WTC11 (cell line): ENCODE data around the gene DPYSL5. TPM values are rescaled to one million over a fixed set of nuclear protein-coding genes. Genes with fewer than 3 reads are reported as not detected.

Experiments
- ATAC-seq: fragments of 200-7000 bp; cut with Tn5 transposase; 2 replicates; pipeline ENCODE4 v1.10.0; 2021; ENCODE audit warnings: mild to moderate bottlenecking, moderate library complexity
- CTCF ChIA-PET: fragments of 300-600 bp; sonication (Branson Sonifier 250); formaldehyde crosslinking; loops from one replicate; lab custom pipeline; 2021; ENCODE audit warnings: antibody characterized with exemption; lab: Charles Lee
- POLR2A ChIA-PET: fragments of 350-600 bp; sonication (Branson Sonifier 250); formaldehyde crosslinking; loops from one replicate; lab custom pipeline; 2021; ENCODE audit warnings: antibody characterized with exemption; lab: Charles Lee
- DNase-seq: peaks from one replicate; pipeline ENCODE4 v3.0.0; 2021; ENCODE audit warnings: low spot score
- H3K27ac Mint-ChIP-seq: 2 replicates; pipeline ENCODE4 v1.8.0; 2021; ENCODE audit warnings: mixed read lengths
- H3K27me3 Mint-ChIP-seq: 2 replicates; pipeline ENCODE4 v1.8.0; 2021; ENCODE audit warnings: low read depth, mild to moderate bottlenecking, moderate library complexity, mixed read lengths
- H3K36me3 Mint-ChIP-seq: 2 replicates; pipeline ENCODE4 v1.8.0; 2021; ENCODE audit warnings: mixed read lengths
- H3K4me1 Mint-ChIP-seq: 2 replicates; pipeline ENCODE4 v1.8.0; 2022; ENCODE audit warnings: mixed read lengths
- H3K4me3 Mint-ChIP-seq: 2 replicates; pipeline ENCODE4 v1.8.0; 2021; ENCODE audit warnings: mild to moderate bottlenecking, moderate library complexity, mixed read lengths
- H3K9me3 Mint-ChIP-seq: 2 replicates; pipeline ENCODE4 v1.8.0; 2021; ENCODE audit warnings: mixed read lengths
- AR ChIP-seq: fragments of 250-450 bp; sonication (Bioruptor Pico); IDR thresholded peaks from 2 replicates; pipeline ENCODE4 v1.9.0; 2021; ENCODE audit warnings: mild to moderate bottlenecking
- ATF3 ChIP-seq: sonication (generic); formaldehyde crosslinking; conservative IDR thresholded peaks from 2 replicates; pipeline ENCODE4 v1.8.1; 2022; ENCODE audit warnings: mild to moderate bottlenecking, missing genetic modification reagents
- CREB1 ChIP-seq: sonication (generic); formaldehyde crosslinking; IDR thresholded peaks from 2 replicates; pipeline ENCODE4 v1.8.0; 2023; ENCODE audit warnings: mild to moderate bottlenecking, missing genetic modification reagents
- CREM ChIP-seq: sonication (generic); formaldehyde crosslinking; IDR thresholded peaks from 2 replicates; pipeline ENCODE4 v1.8.1; 2022; ENCODE audit warnings: mild to moderate bottlenecking, missing genetic modification reagents, moderate library complexity
- E2F4 ChIP-seq: sonication (generic); formaldehyde crosslinking; IDR thresholded peaks from 2 replicates; pipeline ENCODE4 v1.8.1; 2022; ENCODE audit warnings: low read depth, mild to moderate bottlenecking, moderate library complexity, missing genetic modification reagents, borderline replicate concordance
- GTF2I ChIP-seq: fragments of 250-450 bp; sonication (Bioruptor Pico); conservative IDR thresholded peaks from 2 replicates; pipeline ENCODE4 v1.4.0; 2021; ENCODE audit warnings: mild to moderate bottlenecking
- HMGA2 ChIP-seq: fragments of 250-450 bp; sonication (Bioruptor Pico); IDR thresholded peaks from 2 replicates; pipeline ENCODE4 v1.4.0; 2021; ENCODE audit warnings: mild to moderate bottlenecking, moderate library complexity
- NR2C2 ChIP-seq: sonication (generic); formaldehyde crosslinking; IDR thresholded peaks from 2 replicates; pipeline ENCODE4 v1.8.0; 2022; ENCODE audit warnings: mild to moderate bottlenecking, missing genetic modification reagents
- PREB ChIP-seq: sonication (generic); formaldehyde crosslinking; IDR thresholded peaks from 2 replicates; pipeline ENCODE4 v1.8.1; 2022; ENCODE audit warnings: mild to moderate bottlenecking, missing genetic modification reagents, moderate library complexity, borderline replicate concordance
- STAT6 ChIP-seq: sonication (generic); formaldehyde crosslinking; conservative IDR thresholded peaks from 2 replicates; pipeline ENCODE4 v1.8.1; 2023; ENCODE audit warnings: mild to moderate bottlenecking, low read depth, missing genetic modification reagents, moderate library complexity
- ZBTB21 ChIP-seq: sonication (generic); formaldehyde crosslinking; IDR thresholded peaks from 2 replicates; pipeline ENCODE4 v1.8.1; 2023; ENCODE audit warnings: mild to moderate bottlenecking, missing genetic modification reagents, borderline replicate concordance
- ZMAT4 ChIP-seq: fragments of 250-450 bp; sonication (Bioruptor Pico); IDR thresholded peaks from 2 replicates; pipeline ENCODE4 v1.9.0; 2021; ENCODE audit warnings: mild to moderate bottlenecking
- total RNA-seq: library from RNA; stranded (reverse); gene quantifications from 3 replicates; pipeline ENCODE4 v1.2.3, GENCODE V29; 2021

Gene DPYSL5
- total RNA-seq, 1 experiment from 2014 or later = 12.1 TPM

- no peak for TF ChIP-seq ZMAT4 (CRISPR knock-in tag)
- no peak for TF ChIP-seq ATF3 (CRISPR knock-in tag)
- TF ChIP-seq E2F4 (CRISPR knock-in tag) = no peak
- no peak for TF ChIP-seq PREB (CRISPR knock-in tag)
Observed at GRCh38 chr2:26876260-26876659, 28.3 kb downstream of the DPYSL5 start (continued).

- no peak for ATAC-seq
Observed at GRCh38 chr2:26877276-26877675, 29.3 kb downstream of the DPYSL5 start.

More at GRCh38 chr2:26877276-26877675, 29.3 kb downstream of the DPYSL5 start:
- POLR2A ChIA-PET = no interaction called here
- CTCF ChIA-PET = no interaction called here
- Mint-ChIP-seq H3K27ac (no peak overlapping the region), H3K4me3 (no peak overlapping the region), H3K9me3 (no peaks in the 10 kb centered on the region), H3K4me1 (no peaks in the 10 kb centered on the region)
- no peak for DNase-seq
- no peak for TF ChIP-seq STAT6 (CRISPR knock-in tag)
- no peak for TF ChIP-seq CREM
- TF ChIP-seq NR2C2 (CRISPR knock-in tag) = no peak
- no peak for TF ChIP-seq GTF2I
- TF ChIP-seq ATF3 (CRISPR knock-in tag) = no peak
- no peak for TF ChIP-seq AR (CRISPR knock-in tag)
- TF ChIP-seq CREB1 (CRISPR knock-in tag) = no peak
- TF ChIP-seq HMGA2 (CRISPR knock-in tag) = no peak
- TF ChIP-seq ZBTB21 = no peak
- TF ChIP-seq, all 79 proteins: peak for 0
- Mint-ChIP-seq H3K27me3 (peaks cover 33% of the 10 kb centered on the region), H3K36me3 (no peaks in the 10 kb centered on the region)
